ENCODE data around the gene CCDC152. TPM values are rescaled to one million over a fixed set of nuclear protein-coding genes. Genes with fewer than 3 reads are reported as not detected.

Gene CCDC152
- total and polyA plus RNA-seq, 2 of the 13 experiments (the other 11 are each of a cell fraction or from before 2014, with no cell fraction given): 0.20 to 0.36 TPM

- TF ChIP-seq, protein P1, sequence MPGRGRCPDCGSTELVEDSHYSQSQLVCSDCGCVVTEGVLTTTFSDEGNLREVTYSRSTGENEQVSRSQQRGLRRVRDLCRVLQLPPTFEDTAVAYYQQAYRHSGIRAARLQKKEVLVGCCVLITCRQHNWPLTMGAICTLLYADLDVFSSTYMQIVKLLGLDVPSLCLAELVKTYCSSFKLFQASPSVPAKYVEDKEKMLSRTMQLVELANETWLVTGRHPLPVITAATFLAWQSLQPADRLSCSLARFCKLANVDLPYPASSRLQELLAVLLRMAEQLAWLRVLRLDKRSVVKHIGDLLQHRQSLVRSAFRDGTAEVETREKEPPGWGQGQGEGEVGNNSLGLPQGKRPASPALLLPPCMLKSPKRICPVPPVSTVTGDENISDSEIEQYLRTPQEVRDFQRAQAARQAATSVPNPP (CRISPR knock-in tag; IDR thresholded peaks at IDR 0.05): no peak
- TF ChIP-seq CBFB (CRISPR knock-in tag; IDR thresholded peaks at IDR 0.05) (peak; percentile 54; the same call in 1 of the 2 replicates), ZMYM3 (CRISPR knock-in tag; IDR thresholded peaks at IDR 0.05) (0 out of 2 replicates have a peak, but pooled peaks have one; percentile 36), ZBTB20 (CRISPR knock-in tag; IDR thresholded peaks at IDR 0.05; ENCODE audit: borderline replicate concordance, low read depth) (peak; percentile 83; the same call in 1 of the 2 replicates), ZNF225 (CRISPR knock-in tag; IDR thresholded peaks at IDR 0.05) (no peak), GLMP (CRISPR knock-in tag; IDR thresholded peaks at IDR 0.05; ENCODE audit: borderline replicate concordance) (no peak), ZBTB3 (CRISPR knock-in tag; IDR thresholded peaks at IDR 0.05; ENCODE audit: borderline replicate concordance, low read depth) (peak; percentile 76), ZNF672 (CRISPR knock-in tag; IDR thresholded peaks at IDR 0.05) (no peak), ZBTB38 (CRISPR knock-in tag; IDR thresholded peaks at IDR 0.05) (peak; percentile 33; the same call in 1 of the 2 replicates), ZNF577 (CRISPR knock-in tag; IDR thresholded peaks at IDR 0.05; ENCODE audit: borderline replicate concordance, low read depth) (no peak), CBX2 (IDR thresholded peaks at IDR 0.05; ENCODE audit: low read depth, low read length) (no peak), CBX2 (CRISPR knock-in tag; IDR thresholded peaks at IDR 0.05; ENCODE audit: low read depth) (no peak), ZMAT5 (CRISPR knock-in tag; IDR thresholded peaks at IDR 0.05; ENCODE audit: borderline replicate concordance, low read depth) (no peak), ISL2 (CRISPR knock-in tag; IDR thresholded peaks at IDR 0.05) (peak; percentile 88), NONO (IDR thresholded peaks at IDR 0.05) (no peak), NONO (CRISPR knock-in tag; conservative IDR thresholded peaks at IDR 0.05) (peak; percentile 85; the same call in 1 of the 2 replicates), ZNF83 (CRISPR knock-in tag; IDR thresholded peaks at IDR 0.05; ENCODE audit: borderline replicate concordance) (no peak), SMC3 (IDR thresholded peaks at IDR 0.05; ENCODE audit: low read length) (no peak), RXRB (CRISPR knock-in tag; IDR thresholded peaks at IDR 0.05; ENCODE audit: borderline replicate concordance) (peak; percentile 90), HMG20A (CRISPR knock-in tag; IDR thresholded peaks at IDR 0.05; ENCODE audit: borderline replicate concordance) (peak; percentile 83), RARA (CRISPR knock-in tag; IDR thresholded peaks at IDR 0.05) (peak; percentile 89), ZNF234 (CRISPR knock-in tag; conservative IDR thresholded peaks at IDR 0.05) (no peak), ZNF629 (CRISPR knock-in tag; conservative IDR thresholded peaks at IDR 0.05) (peak; percentile 58; the same call in 1 of the 2 replicates), THAP7 (CRISPR knock-in tag; IDR thresholded peaks at IDR 0.05) (no peak), MXI1 (IDR thresholded peaks at IDR 0.05; ENCODE audit: borderline replicate concordance, low read depth, low read length) (peak; percentile 60; the same call in 2 of the 3 replicates), ESRRA (CRISPR knock-in tag; IDR thresholded peaks at IDR 0.05; ENCODE audit: low read depth) (peak; percentile 96)
- TF ChIP-seq, protein P2, sequence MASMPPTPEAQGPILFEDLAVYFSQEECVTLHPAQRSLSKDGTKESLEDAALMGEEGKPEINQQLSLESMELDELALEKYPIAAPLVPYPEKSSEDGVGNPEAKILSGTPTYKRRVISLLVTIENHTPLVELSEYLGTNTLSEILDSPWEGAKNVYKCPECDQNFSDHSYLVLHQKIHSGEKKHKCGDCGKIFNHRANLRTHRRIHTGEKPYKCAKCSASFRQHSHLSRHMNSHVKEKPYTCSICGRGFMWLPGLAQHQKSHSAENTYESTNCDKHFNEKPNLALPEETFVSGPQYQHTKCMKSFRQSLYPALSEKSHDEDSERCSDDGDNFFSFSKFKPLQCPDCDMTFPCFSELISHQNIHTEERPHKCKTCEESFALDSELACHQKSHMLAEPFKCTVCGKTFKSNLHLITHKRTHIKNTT (CRISPR knock-in tag; IDR thresholded peaks at IDR 0.05): no peak
Observed at GRCh38 chr5:42811591-42812446, 55.2 kb downstream of the CCDC152 start, which contains the start of gene SELENOP (continued).

Data from HepG2 (cell line).